HG02763 (cell line): Measurements from ENCODE around the gene DNAH7.

Experiments
- ATAC-seq: cut with Tn5 transposase; IDR thresholded peaks from one replicate; pipeline ENCODE4 v1.9.1; 2021; ENCODE audit warnings: mild to moderate bottlenecking, moderate library complexity; ENCODE audit not compliant: unreplicated experiment

DNAH7 gene

DNA sequence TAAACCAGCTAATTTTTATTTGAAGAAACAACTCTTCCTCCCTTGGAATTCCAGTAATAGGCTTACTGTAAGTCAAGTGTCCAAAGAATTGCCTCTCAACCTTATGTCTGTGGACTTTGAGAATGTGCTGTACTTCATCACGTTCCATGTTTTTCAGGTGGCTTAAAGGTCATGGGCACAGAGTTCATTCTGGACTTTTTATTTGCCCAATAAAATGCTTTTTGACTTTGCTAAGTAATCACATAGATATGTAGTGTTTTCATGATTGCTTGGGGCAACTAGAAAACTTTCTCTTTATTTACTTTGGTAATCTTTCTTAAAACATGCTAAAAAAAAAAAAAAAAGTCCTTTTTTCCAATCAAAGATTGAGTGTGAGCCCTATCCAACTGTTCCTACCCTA is 10.4 kb upstream of the DNAH7 start:
- no peak for ATAC-seq

DNA sequence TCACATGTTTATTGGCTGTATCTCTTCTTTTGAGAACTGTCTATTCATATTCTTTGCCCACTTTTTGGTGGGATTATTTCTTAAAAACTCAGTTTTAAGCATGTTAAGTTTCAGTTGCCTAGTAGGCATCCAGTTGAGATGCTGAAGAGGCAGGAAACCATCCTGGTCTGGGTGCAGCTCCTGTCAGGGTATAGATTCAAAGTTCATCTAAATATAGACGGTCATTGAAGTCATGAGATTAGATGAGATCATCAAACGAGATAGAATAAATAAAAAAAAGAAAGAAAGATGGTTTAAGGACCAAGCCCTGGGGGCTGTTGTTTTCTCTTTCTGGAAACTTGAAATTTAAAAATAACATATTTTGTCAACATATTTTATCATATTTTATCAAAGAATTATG is 9.2 kb upstream of the DNAH7 start:
- ATAC-seq = no peak

DNA sequence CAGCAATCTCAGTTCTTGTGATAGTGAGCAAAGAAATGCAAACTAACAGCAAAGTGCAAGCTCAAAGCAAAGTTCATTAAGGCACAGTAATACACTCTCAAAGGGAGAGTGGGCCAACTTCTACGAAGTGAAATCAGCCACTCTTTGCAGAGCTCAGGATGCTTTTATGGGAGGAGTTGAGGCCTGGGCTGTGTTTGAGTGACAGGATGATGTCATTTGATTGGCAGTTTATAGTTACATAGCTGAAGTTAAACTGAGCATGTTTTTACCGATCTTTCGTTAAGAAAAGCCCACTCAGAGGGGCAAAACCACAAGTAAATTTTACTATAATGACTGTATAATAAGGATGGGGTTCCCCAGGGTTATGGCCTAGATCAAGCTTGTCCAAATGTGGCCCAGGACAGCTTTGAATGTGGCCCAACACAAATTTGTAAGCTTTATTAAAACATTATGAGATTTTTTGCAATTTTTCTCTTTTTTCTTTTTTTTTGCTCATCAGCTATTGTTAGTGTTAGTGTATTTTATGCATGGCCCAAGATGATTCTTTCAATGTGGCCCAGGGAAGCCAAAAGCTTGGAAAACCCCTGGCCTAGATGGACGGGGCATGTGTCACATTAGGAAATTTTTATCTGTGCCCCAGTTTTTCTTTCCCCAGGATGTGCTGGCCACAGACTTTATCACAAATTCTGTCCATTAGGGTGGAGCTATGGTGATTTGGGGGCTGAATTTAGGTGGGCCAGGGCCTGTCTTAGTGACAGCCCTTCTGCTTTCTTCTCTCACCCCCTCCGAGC is 8.3 kb upstream of the DNAH7 start:
- no peak for ATAC-seq

DNA sequence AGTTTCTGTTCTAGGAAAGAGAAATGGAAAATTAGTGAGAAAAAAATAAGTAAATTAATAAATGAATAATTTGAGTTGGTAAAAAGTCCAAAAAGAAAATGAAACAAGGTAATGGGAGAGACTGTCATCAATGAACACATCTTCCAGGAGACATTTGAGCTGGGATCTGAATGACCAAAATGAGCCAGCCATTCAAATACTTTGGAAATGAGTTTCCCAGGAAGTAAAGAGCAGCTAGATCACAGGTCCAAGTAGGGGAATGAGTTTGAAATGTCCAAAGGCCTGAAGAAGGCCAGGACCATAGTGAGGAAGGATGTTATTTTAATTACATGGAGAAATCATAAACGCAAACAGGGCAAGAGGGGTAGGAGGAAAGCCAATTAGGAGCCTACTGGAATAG is 6.6 kb upstream of the DNAH7 start:
- no peak for ATAC-seq

DNA sequence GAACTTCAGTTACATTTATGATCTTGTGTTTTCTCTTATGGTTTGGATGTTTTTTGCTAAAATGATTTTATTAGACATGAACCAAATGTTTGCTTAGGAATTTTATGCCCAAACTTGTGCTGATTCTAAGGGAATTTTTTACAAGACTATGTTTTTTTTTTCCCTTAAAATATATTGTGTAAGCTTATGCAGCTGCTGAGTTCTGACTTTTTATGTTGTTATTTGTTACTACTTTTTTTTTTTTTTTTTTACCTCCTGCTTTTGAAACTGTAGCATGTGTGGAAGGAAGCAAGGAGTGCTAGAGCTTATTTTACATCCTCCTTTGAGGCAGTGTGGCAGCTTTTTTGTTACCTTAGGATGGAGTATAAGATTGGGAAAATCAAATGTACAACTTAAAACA is 6.0 kb upstream of the DNAH7 start:
- no peak for ATAC-seq

DNA sequence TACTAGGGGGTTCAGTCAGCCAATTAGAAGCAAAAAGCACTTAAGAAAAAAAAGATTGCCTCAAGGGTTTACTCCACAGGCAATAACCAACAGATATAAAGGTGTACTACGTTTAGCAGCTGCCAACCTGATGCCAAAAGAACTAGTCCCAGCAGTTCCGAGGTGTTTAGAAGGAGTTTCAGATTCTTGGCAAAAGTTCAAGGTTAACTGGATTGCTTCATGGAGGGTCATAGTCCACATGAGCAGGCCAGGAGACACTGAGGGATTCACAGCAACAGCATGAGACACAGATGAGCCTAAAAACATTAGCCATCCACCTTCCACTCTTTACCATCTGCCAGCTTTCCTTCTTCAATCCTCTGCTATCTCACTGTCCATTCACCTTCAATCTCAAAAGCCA is 4.9 kb upstream of the DNAH7 start:
- no peak for ATAC-seq

DNA sequence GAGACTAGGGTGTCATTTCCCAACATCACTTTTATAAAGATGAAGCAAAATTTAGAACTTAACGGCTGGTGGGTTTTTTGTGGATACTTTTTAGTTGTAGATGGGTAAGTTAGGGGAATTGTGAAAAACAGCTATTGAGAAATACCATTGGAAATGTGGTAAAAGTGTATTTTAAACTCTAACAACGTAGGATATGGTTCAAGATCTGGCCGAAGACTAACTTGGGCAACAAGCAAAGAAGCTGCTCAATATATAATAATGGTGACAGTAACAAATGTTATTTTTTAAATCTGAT is 1.6 kb downstream of the DNAH7 start:
- no peak for ATAC-seq

DNA sequence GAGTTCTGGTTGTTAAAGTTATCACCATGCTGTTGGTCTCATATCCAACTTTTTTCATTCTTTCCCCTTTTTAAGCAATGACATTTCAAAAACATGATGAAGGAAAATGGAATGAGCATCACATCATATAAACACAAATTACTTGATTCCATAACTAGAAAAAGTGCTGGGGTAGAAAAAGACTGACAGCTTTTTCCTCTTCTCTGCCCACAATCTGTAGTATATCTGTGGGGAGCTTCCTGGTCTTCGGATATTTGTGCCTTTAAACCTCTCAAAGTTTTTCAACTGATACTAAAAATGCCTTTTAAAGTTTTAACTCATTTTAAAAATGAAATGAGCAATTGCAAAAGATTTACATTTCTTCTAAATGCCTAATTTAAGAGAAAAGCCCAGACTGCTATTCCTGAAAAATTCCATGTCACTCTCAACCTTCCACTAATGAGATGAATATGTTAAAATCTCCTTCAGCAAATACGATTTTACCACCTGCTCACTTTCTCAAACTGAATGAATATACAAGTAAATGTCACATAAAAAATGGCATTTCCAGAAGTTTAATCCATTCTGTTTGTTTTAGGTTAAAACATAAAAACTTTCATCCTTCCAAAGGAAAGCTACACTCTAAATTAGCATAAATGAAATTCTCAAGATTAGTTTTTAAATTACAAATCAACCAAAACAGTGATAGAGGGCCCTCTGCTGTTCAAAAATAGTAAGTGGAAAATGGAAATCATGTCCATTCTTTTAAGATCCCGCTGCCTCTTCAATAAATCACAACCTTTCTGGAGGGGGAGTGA is 2.1 kb downstream of the DNAH7 start:
- no peak for ATAC-seq

DNA sequence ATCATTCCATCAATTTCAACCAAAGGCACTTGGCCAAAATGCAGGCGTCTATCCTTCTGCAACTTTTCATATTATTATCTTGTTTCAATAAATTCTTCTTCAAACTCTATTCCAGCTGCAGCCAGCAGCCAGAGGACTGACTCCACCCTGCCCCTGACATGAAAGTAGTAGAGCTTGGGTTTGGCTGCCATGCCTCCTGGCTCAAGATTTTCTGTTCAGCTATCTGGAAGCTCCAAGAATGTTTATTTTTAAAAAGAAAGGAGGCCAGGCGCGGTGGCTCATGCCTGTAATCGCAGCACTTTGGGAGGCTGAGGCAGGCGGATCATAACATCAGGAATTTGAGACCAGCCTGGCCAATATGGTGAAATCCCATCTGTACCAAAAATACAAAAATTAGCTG is 4.9 kb downstream of the DNAH7 start:
- no peak for ATAC-seq

DNA sequence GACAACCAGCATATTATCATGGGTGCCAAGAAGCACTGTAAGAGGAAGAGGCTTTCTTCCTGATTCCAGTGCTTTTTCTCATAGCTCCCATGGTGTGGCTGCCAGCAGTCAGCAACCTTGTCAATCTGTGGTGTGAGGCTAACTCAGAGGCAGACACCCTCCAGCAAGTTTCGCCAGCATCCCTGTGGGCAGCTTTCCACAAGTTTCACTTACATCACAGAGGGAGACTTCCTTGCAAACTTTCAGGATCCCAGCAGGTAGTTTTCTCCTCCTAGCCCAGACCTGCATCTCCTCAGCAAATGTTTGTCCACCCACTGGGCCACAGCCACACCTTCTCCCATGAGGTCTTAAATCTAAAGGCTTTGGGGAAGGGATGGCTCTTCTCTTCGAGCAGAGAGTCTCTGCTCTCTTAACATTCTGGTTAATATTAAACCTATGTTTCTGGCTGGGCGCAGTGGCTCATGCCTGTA is 9.1 kb downstream of the DNAH7 start:
- ATAC-seq = no peak

DNA sequence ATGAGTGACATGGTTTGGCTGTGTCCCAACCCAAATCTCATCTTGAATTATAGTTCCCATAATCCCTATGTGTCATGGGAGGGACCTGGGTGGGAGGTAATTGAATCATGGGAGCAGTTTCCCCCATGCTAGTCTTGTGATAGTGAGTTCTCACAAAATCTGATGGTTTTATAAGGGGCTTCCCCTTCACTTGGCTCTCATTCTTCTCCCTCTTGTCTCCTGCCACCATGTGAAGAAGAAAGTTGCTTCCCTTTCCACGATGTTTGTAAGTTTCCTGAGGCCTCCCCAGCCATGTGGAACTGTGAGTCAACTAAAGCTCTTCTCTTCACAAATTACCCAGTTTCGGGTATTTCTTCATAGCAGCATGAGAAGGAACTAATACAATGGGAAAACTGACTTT is 14.0 kb downstream of the DNAH7 start:
- ATAC-seq = no peak

DNA sequence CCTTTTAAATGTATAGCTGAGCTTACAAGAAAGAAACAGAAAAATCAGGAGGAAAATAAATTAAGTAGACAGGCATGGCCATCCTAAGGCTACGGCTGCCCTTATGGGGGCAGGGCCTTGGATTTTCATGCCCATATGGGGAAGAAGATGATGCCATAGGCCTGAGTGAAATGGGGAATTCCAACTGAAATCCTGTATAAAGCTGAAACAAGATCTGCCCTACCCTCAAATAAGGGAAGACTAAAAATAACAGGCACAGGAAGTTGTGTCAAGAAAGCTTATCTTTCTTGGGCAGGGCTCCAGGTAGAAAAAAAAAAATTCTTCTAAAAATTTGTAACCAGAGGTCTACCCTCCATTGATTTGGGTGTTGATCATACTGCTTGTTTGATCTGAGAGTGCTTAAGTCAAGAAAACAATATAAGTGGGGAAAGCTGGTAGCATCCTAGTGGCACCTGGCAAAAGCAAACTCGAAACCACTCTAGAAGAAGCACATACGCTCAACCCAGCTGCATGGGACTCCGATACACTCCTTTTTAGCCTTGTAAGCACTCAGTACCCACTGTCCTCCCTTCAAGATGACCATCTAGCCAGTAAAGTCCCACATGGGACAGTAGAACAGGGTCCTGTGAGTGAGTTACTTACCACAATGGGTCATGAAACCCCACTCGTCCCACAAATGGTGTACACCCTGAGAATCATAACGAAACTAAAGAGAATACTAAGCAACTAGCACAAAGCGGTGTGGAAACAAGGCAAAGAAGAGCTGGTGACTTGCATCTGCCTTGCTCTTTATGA is 22.3 kb downstream of the DNAH7 start:
- peak; percentile 50 for ATAC-seq

DNA sequence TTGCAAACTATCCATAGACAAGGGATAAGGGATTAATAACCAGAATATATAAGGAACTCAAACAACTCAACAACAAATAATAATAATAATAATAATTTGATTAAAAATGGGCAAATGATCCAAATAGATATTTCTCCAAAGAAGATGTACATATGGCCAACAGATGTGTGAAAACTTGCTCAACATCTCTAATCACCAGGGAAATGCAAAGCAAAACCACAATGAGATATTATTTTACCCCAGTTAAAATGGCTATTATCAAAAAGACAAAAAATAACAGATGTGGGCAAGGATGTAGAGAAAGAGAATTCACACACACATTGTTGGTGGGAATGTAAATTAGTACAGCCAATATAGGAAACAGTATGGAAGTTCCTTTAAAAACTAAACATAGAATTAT is 26.9 kb downstream of the DNAH7 start:
- no peak for ATAC-seq

DNA sequence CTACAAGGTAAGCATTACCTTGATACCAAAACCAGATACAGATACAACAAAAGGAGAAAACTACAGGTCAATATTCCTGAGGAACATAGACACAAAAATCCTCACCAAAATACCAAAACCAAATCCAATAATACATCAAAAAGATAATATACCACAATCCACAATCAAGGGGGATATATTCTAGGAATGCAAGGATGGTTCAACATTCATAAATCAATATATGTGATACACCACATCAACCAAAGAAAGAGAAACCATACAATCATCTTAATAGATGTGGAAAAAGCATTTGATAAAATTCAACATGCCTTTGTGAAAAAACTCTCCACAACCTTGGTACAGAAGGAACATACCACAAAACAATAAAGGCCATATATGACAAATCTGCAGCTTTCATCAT is 28.4 kb downstream of the DNAH7 start:
- no peak for ATAC-seq

DNA sequence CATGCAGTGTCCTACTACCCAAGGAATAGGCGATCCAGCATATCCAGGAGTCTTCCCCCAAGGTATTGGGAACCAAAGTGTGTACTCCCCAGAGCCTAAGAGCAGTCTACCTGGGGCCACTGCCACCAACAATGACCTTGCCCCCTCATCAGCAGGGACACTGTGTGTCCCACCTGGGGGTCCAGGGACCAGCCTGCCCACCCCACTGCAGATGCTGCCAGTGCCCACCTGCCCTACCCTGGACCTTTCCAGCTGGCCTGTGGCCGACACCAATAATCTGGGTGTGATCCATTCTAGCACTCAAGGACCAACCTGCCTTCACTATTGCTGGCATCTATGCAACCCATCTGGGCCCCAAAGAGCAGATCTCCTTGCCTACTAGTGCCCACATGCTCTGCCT is 32.2 kb downstream of the DNAH7 start:
- ATAC-seq = no peak

DNA sequence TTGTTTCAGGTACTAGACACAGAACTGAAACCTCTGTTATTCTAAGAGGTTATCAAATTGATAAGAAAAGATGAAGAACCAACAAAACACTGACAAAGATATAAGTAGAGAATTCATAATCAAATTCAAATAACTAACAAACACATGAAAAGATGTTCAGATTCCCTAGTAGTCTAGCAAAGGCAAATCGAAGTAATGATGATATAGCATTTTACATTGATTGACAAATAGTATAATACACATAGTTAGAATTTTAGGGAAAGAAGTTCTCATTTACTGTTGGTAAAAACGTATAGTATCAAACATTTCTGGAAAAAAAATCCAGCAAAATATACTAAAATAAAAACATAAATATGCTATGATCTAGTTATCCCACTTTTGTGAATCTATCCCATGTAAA is 50.6 kb downstream of the DNAH7 start:
- no peak for ATAC-seq

DNA sequence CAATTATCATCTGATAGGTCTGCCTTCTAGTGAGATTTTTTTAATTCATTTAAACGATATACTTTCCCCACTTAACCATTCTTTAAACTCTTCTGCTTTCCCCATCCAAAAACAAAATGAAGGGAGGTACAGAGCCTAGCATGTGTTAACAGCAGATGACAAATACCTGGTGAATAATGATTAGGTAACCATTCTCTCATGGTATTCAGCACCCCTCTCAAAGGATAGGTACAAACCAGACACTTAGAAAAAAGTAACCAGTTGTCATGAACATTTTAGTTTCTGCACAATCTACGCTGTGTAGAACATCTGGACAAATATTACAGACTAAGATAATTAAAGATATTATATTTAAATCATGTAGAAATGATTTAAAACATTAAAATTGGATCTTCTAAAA is 56.3 kb downstream of the DNAH7 start:
- no peak for ATAC-seq

DNA sequence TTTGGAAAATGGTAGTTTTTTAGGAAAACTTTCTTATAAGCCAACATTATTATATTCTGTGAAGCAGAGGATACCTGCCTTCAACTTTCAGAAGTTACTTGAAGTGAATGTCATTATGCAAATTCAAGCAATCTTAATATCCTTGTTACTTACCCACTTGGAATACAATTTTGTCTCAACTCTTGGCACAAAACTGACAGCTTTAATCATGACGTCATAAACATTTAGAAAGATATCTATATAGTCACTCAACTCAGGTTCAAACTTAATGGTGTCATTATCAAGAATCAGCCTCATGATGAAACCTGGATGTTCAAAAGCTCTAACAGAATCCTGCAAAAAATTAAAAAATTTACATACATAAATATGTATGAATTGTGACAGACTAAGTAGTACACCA is 68.1 kb downstream of the DNAH7 start:
- ATAC-seq = no peak

DNA sequence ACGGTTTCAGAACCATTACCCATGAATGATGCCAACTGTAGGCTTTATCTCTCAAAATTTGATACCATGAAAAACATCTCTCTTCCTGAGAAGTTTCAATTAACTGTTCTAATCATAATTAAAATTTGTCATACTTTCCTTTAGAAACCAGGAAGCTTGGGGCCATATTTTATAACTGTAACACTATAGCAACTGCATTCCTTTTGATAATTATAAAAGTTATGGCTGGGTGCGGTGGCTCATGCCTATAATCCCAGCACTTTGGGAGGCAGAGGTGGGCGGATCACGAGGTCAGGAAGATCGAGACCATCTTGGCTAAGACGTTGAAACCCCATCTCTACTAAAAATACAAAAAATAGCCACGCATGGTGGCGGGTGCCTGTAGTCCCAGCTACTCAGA is 70.6 kb downstream of the DNAH7 start:
- no peak for ATAC-seq

DNA sequence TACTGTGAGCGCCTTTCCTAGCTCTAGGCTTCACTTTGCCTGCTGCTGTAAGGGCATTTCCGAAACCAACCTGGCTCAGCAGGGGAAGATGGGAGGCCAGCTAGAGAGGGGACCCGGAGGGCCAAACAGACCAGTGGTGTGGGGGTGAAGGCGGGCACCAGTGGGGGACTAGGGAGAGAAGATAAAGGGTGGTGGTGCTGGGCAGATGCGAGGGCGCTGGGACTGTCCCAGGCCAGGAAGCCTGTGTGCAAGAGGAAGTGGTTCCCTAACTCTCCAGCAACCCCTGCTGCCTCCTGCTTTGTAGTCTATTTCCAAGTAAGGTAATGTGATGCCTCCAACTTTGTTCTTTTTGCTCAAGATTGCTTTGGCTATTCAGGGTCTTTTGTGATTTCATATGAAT is 73.1 kb downstream of the DNAH7 start:
- ATAC-seq = no peak

DNA sequence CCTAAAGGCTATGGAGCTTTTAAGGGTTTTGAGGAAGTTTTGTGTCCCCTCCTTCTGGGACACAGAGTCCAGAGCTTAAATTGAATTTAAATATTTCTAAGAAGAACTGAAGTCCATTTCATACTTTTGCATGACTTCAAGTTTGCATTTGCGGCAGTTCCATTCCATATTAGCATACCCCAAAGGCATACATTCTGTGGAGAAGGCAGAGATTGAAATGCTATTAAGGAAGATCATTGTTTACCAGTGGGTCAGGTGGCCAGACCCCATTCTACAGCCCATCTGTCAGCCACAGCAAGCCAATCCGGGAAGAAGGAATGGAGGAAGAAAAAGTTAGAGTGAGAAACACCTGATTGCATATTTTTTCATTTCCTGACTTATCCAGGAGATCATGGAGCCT is 75.0 kb downstream of the DNAH7 start:
- ATAC-seq = no peak

DNA sequence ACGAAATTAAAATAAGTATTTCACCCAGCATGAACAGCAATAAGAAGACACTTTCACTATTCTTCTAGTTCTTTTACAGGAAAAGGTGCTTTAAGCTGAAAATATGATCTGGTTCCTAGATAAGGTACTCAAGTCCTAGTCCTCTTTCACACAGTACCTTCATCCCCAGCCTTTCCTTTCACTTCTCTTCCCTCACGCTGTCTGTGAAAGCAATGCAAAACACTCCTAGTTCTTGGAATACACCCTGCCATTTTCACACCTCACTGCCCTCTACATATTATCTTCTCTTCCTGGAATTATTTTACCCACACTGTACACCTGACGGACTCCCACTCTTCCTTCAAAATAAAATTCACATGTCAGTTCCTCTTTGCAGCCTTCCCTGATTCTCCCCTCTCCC is 82.9 kb downstream of the DNAH7 start:
- ATAC-seq = no peak
